A549 (cell line): ENCODE measurements around the gene CD151. TPM values are rescaled to one million over a fixed set of nuclear protein-coding genes. Genes with fewer than 3 reads are reported as not detected.

Experiments used
- ATAC-seq, 2 experiments: fragments of 200-7000 bp in 1 of 2; fragments of >200 bp in 1 of 2; cut with Nextera tagmentation in 1 of 2; cut with Tn5 transposase in 1 of 2; 3 replicates each; pipeline versions ENCODE4 v1.8.0 to v1.9.1; 2018 to 2020; ENCODE audit warnings: mild to moderate bottlenecking in 1 of 2, moderate library complexity in 1 of 2
- CTCF ChIA-PET: fragments of 300-600 bp; sonication (Branson Sonifier 250); formaldehyde crosslinking; extraction: SDS; loops from one replicate; lab custom pipeline; 2021; ENCODE audit warnings: antibody characterized with exemption, inconsistent platforms; lab: Yijun Ruan, JAX
- POLR2A ChIA-PET: fragments of 350-600 bp; formaldehyde crosslinking; extraction: SDS; loops from one replicate; lab custom pipeline; 2021; ENCODE audit warnings: antibody characterized with exemption, inconsistent platforms; lab: Yijun Ruan, JAX
- DNase-seq, 2 experiments: peaks; one replicate each; pipeline versions ENCODE4 v3.0.0 to v3.0.0-alpha.2; 2011 to 2016; ENCODE audit warnings: low read depth in 1 of 2, low spot score in 1 of 2
- FAIRE-seq: peaks from 2 replicates; lab custom pipeline; 2011; peaks lifted over from hg19 to GRCh38; lab: Jason Lieb, UNC
- H3K27ac ChIP-seq, 2 experiments: fragments of >200 bp; sonication (Bioruptor Twin); formaldehyde crosslinking; 3 replicates each; pipeline ENCODE4 v1.5.1; 2016 to 2017
- H3K4me1 ChIP-seq: fragments of >200 bp; sonication (Bioruptor Twin); formaldehyde crosslinking; 3 replicates; pipeline ENCODE4 v1.6.1; 2016
- H3K4me2 ChIP-seq: fragments of >200 bp; sonication (Bioruptor Twin); formaldehyde crosslinking; 3 replicates; pipeline ENCODE4 v1.6.1; 2016
- H3K4me3 ChIP-seq: fragments of >200 bp; sonication (Bioruptor Twin); formaldehyde crosslinking; 3 replicates; pipeline ENCODE4 v1.5.1; 2016
- H3K9me3 ChIP-seq: fragments of >200 bp; sonication (Bioruptor Twin); formaldehyde crosslinking; 3 replicates; pipeline ENCODE4 v1.6.1; 2016
- BHLHE40 ChIP-seq: IDR thresholded peaks from 2 replicates; pipeline ENCODE4 v1.6.1; 2012; ENCODE audit warnings: low read depth, low read length, inconsistent platforms
- CEBPB ChIP-seq, 2 experiments: fragments of >200 bp in 1 of 2; sonication (Bioruptor Twin) in 1 of 2; formaldehyde crosslinking in 1 of 2; IDR thresholded peaks; 2 replicates each; pipeline ENCODE4 v1.6.1; 2012 to 2016
- EHMT2 ChIP-seq: fragments of 200-600 bp; sonication (generic); IDR thresholded peaks from 2 replicates; pipeline ENCODE4 v1.6.1; 2016; ENCODE audit warnings: antibody characterized with exemption, low read depth, mild to moderate bottlenecking, moderate library complexity
- FOSB ChIP-seq: fragments of 250-450 bp; sonication (Bioruptor Pico); IDR thresholded peaks from 2 replicates; pipeline ENCODE4 v1.5.0; 2020; ENCODE audit warnings: mild to moderate bottlenecking, moderate library complexity
- HOXB13 ChIP-seq: fragments of 250-450 bp; sonication (Bioruptor Pico); IDR thresholded peaks from 2 replicates; pipeline ENCODE4 v1.5.0; 2020; ENCODE audit warnings: low read depth, mild to moderate bottlenecking, moderate library complexity
- MAFK ChIP-seq: fragments of 450-650 bp; IDR thresholded peaks from 2 replicates; pipeline ENCODE4 v1.6.1; 2014; ENCODE audit not compliant: partially characterized antibody
- MYC ChIP-seq: IDR thresholded peaks from 2 replicates; pipeline ENCODE4 v1.6.1; 2012; ENCODE audit warnings: mild to moderate bottlenecking, inconsistent platforms, low read length, improper control_type of control experiment, borderline replicate concordance
- ZC3H11A ChIP-seq: fragments of 450-650 bp; IDR thresholded peaks from 2 replicates; pipeline ENCODE4 v1.6.1; 2014; ENCODE audit warnings: antibody characterized with exemption, mild to moderate bottlenecking
- ZSCAN20 ChIP-seq: fragments of 250-450 bp; sonication (Bioruptor Pico); IDR thresholded peaks from 2 replicates; pipeline ENCODE4 v1.8.0; 2022; ENCODE audit warnings: mild to moderate bottlenecking, moderate library complexity
- WGBS: methylation state at CpG from one replicate; pipeline ENCODE4 v1.1.6; 2017; ENCODE audit errors: missing lambda C conversion rate; 5-methylcytosine and 5-hydroxymethylcytosine counted together
- polyA plus RNA-seq, 4 experiments: library from polyadenylated mRNA; depleted of rRNA in 3 of 4; stranded (reverse); fragments of >200 nt; fragmentation: RNase III in 1 of 4; extraction: RNeasy Plus Mini Kit Qiagen cat#74134 plus additional on column Dnase treatment in 1 of 4; gene quantifications; 2 replicates in 3 of 4; 3 replicates in 1 of 4; pipeline ENCODE4 v1.2.3, GENCODE V29; 2011 to 2017
- TF ChIP-seq, protein P1 (sequence below): IDR thresholded peaks from 2 replicates; pipeline ENCODE4 v1.6.1; 2012
- TF ChIP-seq, protein P2 (sequence below): IDR thresholded peaks from 2 replicates; pipeline ENCODE4 v1.6.1; 2012
- TF ChIP-seq, protein P3 (sequence below): fragments of 150-350 bp; IDR thresholded peaks from 2 replicates; pipeline ENCODE4 v1.6.1; 2014; ENCODE audit warnings: low read depth, mild to moderate bottlenecking, low read length
- TF ChIP-seq, protein P4 (sequence below): fragments of 200-600 bp; sonication (generic); IDR thresholded peaks from 2 replicates; pipeline ENCODE4 v1.6.1; 2016; ENCODE audit warnings: antibody characterized with exemption, mild to moderate bottlenecking, moderate library complexity

The CD151 gene
- polyA plus RNA-seq, 2 of the 4 experiments (the other 2 are of a cell fraction) = 409 to 701 TPM

DNA sequence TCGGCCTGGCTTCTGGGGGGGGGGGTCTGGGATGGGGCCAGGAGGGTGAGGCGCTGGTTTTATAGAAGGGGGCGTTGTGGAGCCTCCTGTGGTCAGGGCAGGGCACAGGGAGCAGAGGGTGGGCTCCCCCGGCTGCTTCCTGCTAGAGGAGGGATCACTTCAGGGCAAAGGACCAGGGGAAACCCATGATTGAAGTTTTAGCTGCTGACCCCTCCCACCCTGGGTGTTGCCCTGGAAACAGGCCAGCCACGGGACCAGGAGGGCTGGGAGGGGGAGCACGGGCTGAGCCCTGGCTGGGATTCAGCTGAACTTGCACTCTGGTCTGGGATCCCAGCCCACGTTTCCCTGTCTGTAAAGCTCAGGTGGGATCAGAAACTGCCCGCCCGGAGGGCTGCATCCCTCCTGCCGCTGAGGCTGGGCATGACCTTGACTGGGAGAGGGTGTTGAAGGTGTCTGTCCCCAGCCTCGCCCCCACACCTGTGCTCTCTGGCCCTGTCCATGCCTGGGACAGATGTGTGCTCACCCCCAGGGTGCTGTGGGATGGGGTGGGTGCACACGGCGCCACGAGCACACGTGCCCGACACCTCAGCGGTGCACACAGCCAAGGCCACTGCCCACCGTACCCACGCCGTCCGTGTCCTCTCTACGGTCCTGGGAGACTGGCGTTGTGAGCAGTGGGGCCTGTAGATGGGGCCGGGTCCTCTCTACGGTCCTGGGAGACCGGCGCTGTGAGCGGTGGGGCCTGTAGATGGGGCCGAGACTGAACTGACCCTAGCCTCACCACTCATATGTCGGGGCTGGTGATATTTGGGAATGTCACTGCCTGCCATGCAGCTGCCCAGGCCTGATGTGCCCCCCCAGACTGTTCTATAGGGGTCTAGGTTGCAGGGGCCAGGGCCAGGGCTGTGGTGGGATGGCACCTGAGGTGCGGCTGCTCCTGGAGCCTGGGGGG is 12.2 kb downstream of the CD151 start:
- CTCF ChIA-PET = interaction anchor here (0.7 to 5.4 kb wide), 4 partner anchors 11 to 206 kb away, joined by 3 to 40 read pairs (median 20); no protein-coding TSS in a partner anchor
- H3K4me3 ChIP-seq = peak overlapping the region; percentile 100
- H3K9me3 ChIP-seq = no peaks in the 10 kb centered on the region
- TF ChIP-seq HOXB13 (CRISPR knock-in tag) (0 out of 2 replicates have a peak, but pooled peaks have one; percentile 37), BHLHE40 (peak; percentile 36; the same call in 1 of the 2 replicates), CEBPB (IDR thresholded peaks at IDR 0.05) (no peak), ZC3H11A (no peak), ZSCAN20 (CRISPR knock-in tag) (no peak), MYC (0 out of 2 replicates have a peak, but pooled peaks have one; percentile 30), MAFK (peak; percentile 76), EHMT2 (no peak)
- TF ChIP-seq, protein P1, sequence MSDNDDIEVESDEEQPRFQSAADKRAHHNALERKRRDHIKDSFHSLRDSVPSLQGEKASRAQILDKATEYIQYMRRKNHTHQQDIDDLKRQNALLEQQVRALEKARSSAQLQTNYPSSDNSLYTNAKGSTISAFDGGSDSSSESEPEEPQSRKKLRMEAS = peak; percentile 38; the same call in 1 of the 2 replicates
- TF ChIP-seq, protein P2, sequence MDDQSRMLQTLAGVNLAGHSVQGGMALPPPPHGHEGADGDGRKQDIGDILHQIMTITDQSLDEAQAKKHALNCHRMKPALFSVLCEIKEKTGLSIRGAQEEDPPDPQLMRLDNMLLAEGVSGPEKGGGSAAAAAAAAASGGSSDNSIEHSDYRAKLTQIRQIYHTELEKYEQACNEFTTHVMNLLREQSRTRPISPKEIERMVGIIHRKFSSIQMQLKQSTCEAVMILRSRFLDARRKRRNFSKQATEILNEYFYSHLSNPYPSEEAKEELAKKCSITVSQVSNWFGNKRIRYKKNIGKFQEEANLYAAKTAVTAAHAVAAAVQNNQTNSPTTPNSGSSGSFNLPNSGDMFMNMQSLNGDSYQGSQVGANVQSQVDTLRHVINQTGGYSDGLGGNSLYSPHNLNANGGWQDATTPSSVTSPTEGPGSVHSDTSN = peak; percentile 12
- TF ChIP-seq, all 56 proteins: peak for 6
- ATAC-seq (peak; percentile 2 to 55), FAIRE-seq (no peak), DNase-seq (peak; percentile 83 to 92)
- H3K4me1 ChIP-seq = peaks cover 55% of the 10 kb centered on the region
- 17% methylated on average over 9 of the region's 31 CpGs for WGBS
- H3K27ac ChIP-seq = peak overlapping the region; percentile 99
- peak overlapping the region; percentile 92 for H3K4me2 ChIP-seq
- POLR2A ChIA-PET = interaction anchor here (0.6 to 3.9 kb wide), 5 partner anchors 12 to 50 kb away, joined by 3 to 47 read pairs (median 6); partner anchors contain the start of genes CD151 and PNPLA2

DNA sequence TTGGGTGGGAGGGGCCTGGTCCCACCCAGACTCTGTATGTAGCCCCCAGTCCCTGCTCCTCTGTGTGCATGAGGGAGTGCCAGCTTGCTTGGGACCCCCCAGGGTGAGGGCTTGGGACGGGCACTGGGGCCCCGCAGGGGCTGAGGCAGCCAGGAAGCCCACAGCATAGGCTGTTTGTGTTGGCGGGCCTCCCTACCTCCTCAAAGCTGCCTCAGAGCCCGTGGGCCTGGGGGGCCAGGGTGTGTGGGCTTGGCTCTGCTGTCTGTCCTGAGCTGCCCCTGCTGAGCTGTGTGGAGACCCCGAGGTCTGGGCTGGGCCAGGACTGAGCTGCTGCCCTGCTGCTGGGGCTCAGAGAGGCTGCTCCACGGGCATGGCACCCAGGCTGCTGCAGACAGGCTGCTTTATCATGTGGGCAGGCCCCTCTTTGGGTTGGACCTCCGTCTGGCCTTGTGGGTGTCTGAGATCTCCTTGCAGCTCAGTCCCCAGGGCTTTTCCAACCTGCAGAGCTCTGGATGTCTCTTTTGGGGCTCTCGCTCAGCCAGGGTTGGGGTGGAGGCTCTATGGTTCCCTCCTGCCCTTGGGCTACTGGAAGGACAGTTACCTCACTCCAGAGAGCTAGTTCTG is 13.2 kb downstream of the CD151 start:
- Histone ChIP-seq H3K4me2 (peak overlapping the region; percentile 92), H3K27ac (peak overlapping the region; percentile 99)
- TF ChIP-seq, protein P3, sequence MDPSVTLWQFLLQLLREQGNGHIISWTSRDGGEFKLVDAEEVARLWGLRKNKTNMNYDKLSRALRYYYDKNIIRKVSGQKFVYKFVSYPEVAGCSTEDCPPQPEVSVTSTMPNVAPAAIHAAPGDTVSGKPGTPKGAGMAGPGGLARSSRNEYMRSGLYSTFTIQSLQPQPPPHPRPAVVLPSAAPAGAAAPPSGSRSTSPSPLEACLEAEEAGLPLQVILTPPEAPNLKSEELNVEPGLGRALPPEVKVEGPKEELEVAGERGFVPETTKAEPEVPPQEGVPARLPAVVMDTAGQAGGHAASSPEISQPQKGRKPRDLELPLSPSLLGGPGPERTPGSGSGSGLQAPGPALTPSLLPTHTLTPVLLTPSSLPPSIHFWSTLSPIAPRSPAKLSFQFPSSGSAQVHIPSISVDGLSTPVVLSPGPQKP = no peak
- no peak for TF ChIP-seq MYC
- TF ChIP-seq, all 56 proteins: peak for 0

DNA sequence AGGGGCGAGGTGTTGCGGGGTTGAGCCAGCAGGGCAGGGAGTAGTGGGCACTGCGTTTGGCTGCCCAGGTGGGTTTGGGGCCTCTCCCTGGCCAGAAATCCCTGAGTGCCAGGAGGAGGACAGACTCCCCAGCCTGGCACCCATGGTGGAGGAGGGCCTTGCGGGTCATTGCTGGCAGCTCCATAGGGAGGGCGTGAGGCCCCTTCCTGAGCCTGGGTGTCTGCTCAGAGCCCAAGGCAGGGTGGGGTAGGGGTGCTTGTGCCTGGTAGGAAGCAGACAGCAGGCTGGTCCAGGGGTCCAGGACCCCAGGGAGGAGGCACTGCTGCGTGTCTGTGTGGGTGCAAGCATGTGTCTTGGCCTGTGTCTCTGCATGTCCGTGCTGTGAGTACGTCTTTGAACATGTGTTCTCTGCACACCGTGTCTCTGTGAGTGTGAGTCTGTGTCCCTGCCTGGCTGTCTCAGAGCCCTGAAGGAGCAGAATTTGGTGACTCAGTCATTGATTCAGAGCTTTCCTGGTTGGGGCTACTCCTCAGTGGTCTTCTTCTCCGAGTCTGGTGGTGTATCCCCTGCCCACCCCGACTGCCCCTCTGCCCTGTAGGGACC is 13.8 kb downstream of the CD151 start:
- POLR2A ChIA-PET = interaction anchor here (1.0 to 1.7 kb wide), 2 partner anchors 14 to 27 kb away, joined by 3 read pairs; partner anchors contain the start of genes CD151 and PNPLA2
- Histone ChIP-seq H3K4me2 (peak overlapping the region; percentile 92), H3K9me3 (no peaks in the 10 kb centered on the region), H3K4me3 (no peak overlapping the region), H3K27ac (peak overlapping the region; percentile 99), H3K4me1 (peaks cover 59% of the 10 kb centered on the region)
- WGBS = 54% methylated on average over 8 of the region's 11 CpGs
- DNase-seq = no peak
- TF ChIP-seq FOSB = no peak
- TF ChIP-seq, protein P1 = peak; percentile 25; the same call in 1 of the 2 replicates
- TF ChIP-seq, protein P2 = 0 out of 2 replicates have a peak, but pooled peaks have one; percentile 30
- TF ChIP-seq, protein P4, sequence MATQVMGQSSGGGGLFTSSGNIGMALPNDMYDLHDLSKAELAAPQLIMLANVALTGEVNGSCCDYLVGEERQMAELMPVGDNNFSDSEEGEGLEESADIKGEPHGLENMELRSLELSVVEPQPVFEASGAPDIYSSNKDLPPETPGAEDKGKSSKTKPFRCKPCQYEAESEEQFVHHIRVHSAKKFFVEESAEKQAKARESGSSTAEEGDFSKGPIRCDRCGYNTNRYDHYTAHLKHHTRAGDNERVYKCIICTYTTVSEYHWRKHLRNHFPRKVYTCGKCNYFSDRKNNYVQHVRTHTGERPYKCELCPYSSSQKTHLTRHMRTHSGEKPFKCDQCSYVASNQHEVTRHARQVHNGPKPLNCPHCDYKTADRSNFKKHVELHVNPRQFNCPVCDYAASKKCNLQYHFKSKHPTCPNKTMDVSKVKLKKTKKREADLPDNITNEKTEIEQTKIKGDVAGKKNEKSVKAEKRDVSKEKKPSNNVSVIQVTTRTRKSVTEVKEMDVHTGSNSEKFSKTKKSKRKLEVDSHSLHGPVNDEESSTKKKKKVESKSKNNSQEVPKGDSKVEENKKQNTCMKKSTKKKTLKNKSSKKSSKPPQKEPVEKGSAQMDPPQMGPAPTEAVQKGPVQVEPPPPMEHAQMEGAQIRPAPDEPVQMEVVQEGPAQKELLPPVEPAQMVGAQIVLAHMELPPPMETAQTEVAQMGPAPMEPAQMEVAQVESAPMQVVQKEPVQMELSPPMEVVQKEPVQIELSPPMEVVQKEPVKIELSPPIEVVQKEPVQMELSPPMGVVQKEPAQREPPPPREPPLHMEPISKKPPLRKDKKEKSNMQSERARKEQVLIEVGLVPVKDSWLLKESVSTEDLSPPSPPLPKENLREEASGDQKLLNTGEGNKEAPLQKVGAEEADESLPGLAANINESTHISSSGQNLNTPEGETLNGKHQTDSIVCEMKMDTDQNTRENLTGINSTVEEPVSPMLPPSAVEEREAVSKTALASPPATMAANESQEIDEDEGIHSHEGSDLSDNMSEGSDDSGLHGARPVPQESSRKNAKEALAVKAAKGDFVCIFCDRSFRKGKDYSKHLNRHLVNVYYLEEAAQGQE = no peak
- FAIRE-seq = no peak
- no peak for ATAC-seq
- CTCF ChIA-PET = interaction anchor here (0.6 to 5.4 kb wide), 10 partner anchors 10 to 204 kb away, joined by 3 to 40 read pairs (median 6); no protein-coding TSS in a partner anchor

More for the DNA sequence above, 13.2 kb downstream of the CD151 start:
- Histone ChIP-seq H3K4me1 (peaks cover 54% of the 10 kb centered on the region), H3K4me3 (peak overlapping the region; percentile 100), H3K9me3 (no peaks in the 10 kb centered on the region)
- ChIA-PET CTCF (interaction anchor here (0.6 to 5.4 kb wide), 5 partner anchors 10 to 205 kb away, joined by 3 to 40 read pairs (median 3); no protein-coding TSS in a partner anchor), POLR2A (interaction anchor here (1.0 kb wide), 1 partner anchor 27 kb away, joined by 3 read pairs; the partner anchor contains the start of gene PNPLA2)
- WGBS = 22% methylated on average over 7 of the region's 8 CpGs
- DNase-seq (no peak), ATAC-seq (no peak), FAIRE-seq (no peak)
